ENCODE results near the gene EVA1C.

DNA sequence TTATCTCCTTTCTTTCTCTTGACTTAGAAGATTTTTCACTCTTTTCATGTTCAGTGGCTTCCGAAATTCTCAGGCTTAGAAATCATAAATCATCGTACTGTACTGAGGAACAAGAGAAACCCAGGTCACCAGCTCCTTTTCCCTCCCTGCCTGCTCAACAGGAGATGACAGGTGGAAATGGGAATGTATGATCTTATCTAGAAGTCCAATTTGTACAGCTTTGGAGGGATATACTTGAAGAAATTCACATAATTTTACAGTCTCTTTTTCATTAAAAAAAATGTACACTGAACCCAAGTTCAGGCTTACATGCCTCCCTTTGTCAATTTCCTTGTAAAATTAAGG lies 11.7 kb downstream of the EVA1C start:
- TF ChIP-seq EP300 (IDR thresholded peaks at IDR 0.05; ENCODE audit: borderline replicate concordance in 1 of 2, low read depth in 1 of 2, low read length in 1 of 2): no peak
- TF ChIP-seq, protein P1, sequence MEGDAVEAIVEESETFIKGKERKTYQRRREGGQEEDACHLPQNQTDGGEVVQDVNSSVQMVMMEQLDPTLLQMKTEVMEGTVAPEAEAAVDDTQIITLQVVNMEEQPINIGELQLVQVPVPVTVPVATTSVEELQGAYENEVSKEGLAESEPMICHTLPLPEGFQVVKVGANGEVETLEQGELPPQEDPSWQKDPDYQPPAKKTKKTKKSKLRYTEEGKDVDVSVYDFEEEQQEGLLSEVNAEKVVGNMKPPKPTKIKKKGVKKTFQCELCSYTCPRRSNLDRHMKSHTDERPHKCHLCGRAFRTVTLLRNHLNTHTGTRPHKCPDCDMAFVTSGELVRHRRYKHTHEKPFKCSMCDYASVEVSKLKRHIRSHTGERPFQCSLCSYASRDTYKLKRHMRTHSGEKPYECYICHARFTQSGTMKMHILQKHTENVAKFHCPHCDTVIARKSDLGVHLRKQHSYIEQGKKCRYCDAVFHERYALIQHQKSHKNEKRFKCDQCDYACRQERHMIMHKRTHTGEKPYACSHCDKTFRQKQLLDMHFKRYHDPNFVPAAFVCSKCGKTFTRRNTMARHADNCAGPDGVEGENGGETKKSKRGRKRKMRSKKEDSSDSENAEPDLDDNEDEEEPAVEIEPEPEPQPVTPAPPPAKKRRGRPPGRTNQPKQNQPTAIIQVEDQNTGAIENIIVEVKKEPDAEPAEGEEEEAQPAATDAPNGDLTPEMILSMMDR (IDR thresholded peaks at IDR 0.05): no peak
- TF ChIP-seq FOXM1 (IDR thresholded peaks at IDR 0.05; ENCODE audit: low read depth): no peak
- TF ChIP-seq GABPA (IDR thresholded peaks at IDR 0.05; ENCODE audit: low read depth): no peak
- no peak for TF ChIP-seq TAF1 (IDR thresholded peaks at IDR 0.05; ENCODE audit: borderline replicate concordance, low read depth, low read length)
- TF ChIP-seq TEAD4 (IDR thresholded peaks at IDR 0.05; ENCODE audit: borderline replicate concordance, insufficient read depth): no peak
- TF ChIP-seq YY1 (IDR thresholded peaks at IDR 0.05; ENCODE audit: low read depth): no peak
- TF ChIP-seq EZH2phosphoT487 (IDR thresholded peaks at IDR 0.05; ENCODE audit: borderline replicate concordance, low read depth): no peak
- TF ChIP-seq POLR2AphosphoS5 (IDR thresholded peaks at IDR 0.05; ENCODE audit: low read depth, low read length): no peak
- TF ChIP-seq NRF1 (IDR thresholded peaks at IDR 0.05; ENCODE audit: low read depth, low read length): no peak
- no peak for TF ChIP-seq CHD2 (IDR thresholded peaks at IDR 0.05; ENCODE audit: low read length, partially characterized antibody)
- TF ChIP-seq, protein P2, sequence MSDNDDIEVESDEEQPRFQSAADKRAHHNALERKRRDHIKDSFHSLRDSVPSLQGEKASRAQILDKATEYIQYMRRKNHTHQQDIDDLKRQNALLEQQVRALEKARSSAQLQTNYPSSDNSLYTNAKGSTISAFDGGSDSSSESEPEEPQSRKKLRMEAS (IDR thresholded peaks at IDR 0.05; ENCODE audit: low read depth): no peak
- TF ChIP-seq ZBTB33 (IDR thresholded peaks at IDR 0.05; ENCODE audit: borderline replicate concordance, low read depth): no peak
